GM21381 (cell line): ENCODE data around the gene CD58.
A peak's percentile ranks its signal among the peaks of the same experiment; 100 is the strongest.
"Not testable (repeated sequence)": the region's sequence is repeated elsewhere in the genome, so short reads cannot be mapped to it uniquely, and the experiment has no call there.

Source experiments
- ATAC-seq: cut with Tn5 transposase; IDR thresholded peaks from one replicate; pipeline ENCODE4 v1.9.1; 2021; ENCODE audit warnings: mild to moderate bottlenecking, moderate library complexity; ENCODE audit not compliant: unreplicated experiment

CD58 gene

DNA sequence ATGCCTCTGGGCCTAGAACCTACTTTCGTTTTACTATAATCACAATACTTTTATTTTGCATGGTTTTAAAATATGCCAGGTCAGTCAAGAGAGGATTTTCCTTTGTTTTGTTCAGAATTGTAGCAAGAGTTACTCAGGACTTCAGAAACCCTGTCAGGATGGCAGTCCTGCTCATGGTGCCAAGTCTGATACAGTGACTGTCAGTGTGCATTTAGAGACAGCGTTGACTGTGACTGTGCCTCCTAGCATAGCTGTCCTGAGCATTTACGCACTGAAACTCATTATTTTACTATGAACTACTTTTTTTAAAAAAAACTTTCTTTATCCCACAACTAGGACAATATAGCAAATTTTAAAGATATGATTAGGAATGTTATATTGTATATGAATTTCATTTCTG lies 23.2 kb upstream of the CD58 start:
- not testable (repeated sequence) for ATAC-seq

DNA sequence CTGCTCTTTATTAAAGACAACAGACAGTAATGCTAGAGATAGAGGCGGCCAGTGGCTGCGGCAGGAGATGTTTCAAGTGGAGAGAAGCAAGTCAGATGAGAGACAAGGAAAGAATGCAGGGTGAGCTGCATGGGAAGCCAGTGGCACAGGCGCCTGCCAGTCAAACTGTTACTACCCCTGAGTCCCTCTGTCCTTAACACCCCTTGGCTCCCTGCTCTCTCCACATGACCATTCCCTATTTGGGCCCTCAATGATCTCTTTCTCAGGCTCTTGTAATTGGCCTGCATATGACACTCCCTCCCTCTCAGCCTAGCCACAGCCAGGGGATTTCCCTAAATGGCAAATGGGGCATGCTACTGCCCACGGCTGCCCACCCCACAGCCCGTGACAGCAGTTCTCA lies 22.6 kb upstream of the CD58 start:
- not testable (repeated sequence) for ATAC-seq

- ATAC-seq: not testable (repeated sequence)
Measured at GRCh38 chr1:116591951-116592605, 21.3 kb upstream of the CD58 start.

GRCh38 chr1:116591006-116591950 lies 20.5 kb upstream of the CD58 start:
- not testable (repeated sequence) for ATAC-seq

GRCh38 chr1:116590359-116591005 lies 19.7 kb upstream of the CD58 start:
- not testable (repeated sequence) for ATAC-seq

GRCh38 chr1:116589101-116589735 lies 18.4 kb upstream of the CD58 start:
- not testable (repeated sequence) for ATAC-seq

DNA sequence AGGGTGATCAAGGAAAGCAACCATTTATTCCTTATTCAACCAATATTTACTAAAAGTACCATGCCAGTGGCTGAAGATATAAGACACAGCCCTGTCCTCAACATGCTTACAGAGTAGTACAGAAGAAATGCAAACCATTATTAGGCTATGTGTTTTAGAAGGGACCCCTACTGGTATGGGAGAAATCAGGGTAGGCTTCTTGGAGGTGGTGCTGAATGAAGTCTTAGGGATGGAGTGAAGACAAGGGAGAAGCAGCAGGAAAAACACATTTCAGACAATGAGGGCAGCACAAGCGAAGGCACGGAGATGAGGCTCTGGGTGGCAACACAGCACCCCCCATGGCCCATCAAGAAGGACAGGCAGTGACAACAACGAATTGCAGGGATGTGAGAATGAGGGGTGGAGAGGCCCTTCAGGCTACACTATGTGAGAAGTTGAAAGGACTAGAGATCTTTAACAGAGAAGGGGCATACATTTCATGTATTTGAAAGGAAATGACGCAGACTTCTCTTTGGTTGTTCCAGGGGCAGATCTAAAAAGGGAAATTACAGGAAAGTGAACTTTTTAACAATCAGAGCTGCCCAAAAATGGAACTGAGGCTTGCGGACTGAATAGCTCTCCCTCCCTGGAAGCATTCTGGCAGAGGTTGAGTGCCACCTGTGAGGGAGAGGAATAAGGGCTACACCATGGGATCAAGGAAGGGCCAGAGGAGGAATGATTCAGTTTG lies 16.8 kb upstream of the CD58 start:
- ATAC-seq: no peak

DNA sequence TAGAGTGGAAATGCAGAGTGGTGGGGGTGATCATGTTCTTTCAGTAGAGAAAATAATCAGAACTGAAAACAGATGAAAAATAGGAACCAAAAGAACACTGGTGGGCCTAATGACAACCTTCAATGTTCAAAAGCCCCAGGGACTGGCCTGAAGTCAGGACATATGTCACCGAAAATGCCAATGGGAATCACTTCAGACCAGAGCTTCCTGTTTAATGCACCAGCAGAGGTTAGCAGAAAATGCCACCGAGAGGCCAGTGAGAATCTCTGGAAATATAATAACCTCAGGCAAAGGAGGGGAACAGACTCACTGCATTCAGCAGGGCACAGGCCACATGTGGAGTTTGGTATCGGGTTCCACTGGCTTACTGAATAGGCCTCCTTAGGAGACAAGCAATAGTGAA lies 15.9 kb upstream of the CD58 start:
- ATAC-seq: peak; percentile 46

DNA sequence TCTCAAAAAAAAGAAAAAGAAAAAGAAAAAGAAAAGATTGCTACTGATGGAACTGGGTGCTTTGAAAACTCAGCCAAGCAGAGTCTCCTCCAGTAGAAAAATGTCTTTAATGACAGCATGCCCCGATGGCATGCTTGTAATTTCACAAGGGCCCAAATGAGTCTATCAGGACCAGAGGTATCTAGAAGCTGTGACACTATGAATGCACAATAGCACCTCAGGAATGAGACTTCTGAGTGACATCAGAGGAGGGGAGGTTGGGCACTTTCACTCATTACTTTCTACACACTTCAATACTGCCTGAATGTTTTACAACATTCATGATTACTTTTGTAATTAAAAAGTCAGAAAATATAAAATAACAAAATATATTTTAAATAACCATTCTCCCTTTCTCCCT lies 15.1 kb upstream of the CD58 start:
- ATAC-seq: no peak

- no peak for ATAC-seq
Measured at GRCh38 chr1:116581323-116581885, 10.6 kb upstream of the CD58 start.

GRCh38 chr1:116580446-116581322 lies 9.9 kb upstream of the CD58 start:
- ATAC-seq: no peak

- ATAC-seq: no peak
Measured at GRCh38 chr1:116579259-116579875, 8.5 kb upstream of the CD58 start.

- ATAC-seq: no peak
Measured at GRCh38 chr1:116578581-116578980, 7.8 kb upstream of the CD58 start.

DNA sequence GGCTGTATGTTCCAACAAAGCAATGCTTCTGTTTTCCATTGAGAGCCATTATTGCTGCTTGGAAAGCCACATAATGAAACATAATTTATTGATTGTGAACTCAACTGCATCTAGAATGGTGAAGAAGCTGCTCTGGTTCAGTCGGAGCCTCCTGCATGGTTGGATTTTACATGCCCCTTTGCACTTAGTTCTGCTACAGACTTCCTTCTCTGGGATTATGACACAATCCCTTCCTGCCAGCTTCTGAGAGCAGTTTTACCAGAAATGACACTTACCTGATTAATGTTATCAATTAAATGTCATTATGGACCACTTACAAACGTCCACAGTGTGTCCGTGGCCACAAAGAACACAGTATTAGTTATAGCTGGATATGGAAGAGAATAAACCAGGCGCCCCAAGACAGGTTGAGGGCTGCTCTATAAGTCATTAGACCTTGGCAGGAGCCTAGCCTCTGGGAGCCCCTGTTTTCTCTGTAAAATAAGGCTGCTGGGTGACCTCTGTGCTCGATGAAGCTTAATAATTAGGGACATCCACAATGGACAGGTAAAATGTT lies 7.0 kb upstream of the CD58 start:
- no peak for ATAC-seq

DNA sequence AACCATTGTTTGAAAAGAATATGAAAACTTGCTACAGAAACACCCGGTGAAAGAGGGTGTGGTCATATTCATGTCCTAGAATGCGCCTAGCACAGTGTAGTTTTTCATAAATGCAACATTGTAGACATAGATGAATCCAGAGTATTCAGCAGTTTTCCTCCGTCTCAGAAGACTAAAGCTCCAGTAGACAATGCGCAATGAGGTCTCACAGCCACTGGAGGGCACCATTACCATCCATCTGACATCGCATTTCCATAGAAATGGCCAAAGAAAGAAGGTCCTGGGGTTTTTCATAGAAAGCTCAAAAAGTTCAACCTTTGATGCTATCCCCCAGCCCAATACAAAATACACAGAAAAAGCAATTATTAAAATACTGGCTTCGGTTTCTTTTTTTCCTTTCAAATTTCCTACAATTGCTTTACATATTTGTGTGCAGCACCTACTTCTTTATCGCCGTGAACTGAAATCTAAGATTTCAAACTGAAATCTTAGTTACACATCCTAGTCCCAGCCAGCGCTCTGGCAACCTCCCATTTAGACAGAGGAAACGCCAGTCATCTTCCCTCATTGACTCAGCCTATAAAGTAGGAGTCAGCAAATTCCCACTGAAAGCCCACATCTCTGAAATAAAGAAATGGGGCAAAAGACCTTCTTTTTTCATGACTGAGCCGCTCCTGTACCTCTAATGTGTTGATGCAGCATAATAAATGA lies 3.9 kb upstream of the CD58 start:
- no peak for ATAC-seq

DNA sequence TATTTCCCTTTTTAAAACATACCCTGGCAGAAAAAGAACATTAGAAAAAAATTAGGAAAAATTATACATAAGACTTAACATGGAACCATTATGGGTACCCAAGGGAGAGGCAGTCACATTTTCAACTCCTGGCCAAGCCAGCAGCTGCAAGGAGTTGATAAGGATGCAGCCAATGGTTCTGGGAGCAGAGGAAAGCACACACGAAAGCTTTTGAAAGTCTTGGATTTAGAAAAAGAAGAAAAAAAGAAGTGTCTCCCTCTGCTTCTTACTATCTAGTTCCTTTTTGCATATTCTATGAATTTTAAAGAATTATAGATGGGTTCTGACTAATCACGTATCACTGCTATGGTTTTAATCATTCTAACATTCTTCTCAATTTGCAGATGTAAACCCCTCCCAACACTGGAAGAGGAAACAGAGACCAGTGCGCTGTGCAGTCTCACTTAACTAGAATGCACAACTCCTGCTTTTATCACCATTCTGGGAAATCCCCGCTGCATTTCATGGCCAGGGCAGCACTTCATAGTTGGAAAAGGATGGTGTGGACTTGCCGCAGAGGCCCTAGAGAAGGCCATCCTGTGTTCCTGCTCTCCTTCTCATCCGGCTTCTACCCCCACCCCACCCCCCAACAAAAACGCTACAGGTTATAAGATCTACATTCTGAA lies 2.7 kb upstream of the CD58 start:
- ATAC-seq: no peak

DNA sequence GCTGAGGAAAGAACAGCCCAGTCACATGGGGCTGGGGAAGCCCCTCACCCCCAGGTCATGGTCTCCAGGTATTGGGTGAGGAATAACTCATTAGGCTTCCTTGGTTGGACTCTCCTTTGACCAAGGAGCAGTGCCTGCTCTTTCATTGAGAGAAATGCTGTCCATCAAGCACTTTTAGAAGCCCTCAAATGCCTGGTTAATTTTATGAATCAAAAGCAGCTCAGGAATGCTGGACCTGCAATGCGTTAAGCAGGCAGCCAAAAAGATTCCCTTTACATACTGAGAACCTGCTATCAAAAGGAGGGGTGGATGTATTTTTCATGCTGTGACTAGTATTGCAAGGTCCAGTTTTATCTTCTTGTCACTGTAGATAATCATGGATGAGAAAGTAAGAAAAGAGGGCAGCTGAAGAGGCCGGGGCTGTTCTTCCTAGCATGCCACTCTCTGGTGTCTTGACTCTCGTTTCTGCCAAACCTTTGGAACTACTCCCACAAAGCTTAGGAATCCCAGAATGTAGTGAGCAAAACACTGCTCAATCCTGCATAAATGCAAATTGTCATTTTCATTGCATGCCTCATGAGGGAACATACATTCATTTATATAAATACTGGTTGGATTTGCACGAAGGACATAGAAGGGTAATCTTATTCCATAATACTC lies 2.1 kb upstream of the CD58 start:
- ATAC-seq: no peak
